MCF 10A (cell line): ENCODE measurements around the gene SLC22A2. TPM values are rescaled to one million over a fixed set of nuclear protein-coding genes. Genes with fewer than 3 reads are reported as not detected.

Experiments used
- BruUV-seq: library from RNA; stranded (reverse); fragments of 400-500 nt; replicated peaks from 2 replicates; lab custom pipeline; 2021; lab: Mats Ljungman, UMichigan
- CTCF ChIA-PET: fragments of 300-600 bp; sonication (Branson Sonifier 250); formaldehyde crosslinking; extraction: SDS; loops from one replicate; lab custom pipeline; 2021; ENCODE audit warnings: antibody characterized with exemption, inconsistent platforms; lab: Yijun Ruan, JAX
- POLR2A ChIA-PET: fragments of 300-600, 350-650 bp; sonication (Branson Sonifier 250); formaldehyde crosslinking; extraction: SDS; loops from one replicate; lab custom pipeline; 2020; ENCODE audit warnings: antibody characterized with exemption, inconsistent platforms; lab: Yijun Ruan, JAX
- DNase-seq: peaks from one replicate; pipeline ENCODE4 v3.0.0-alpha.2; 2018; ENCODE audit not compliant: unreplicated experiment
- H3K27ac Mint-ChIP-seq: one replicate; pipeline ENCODE4 v1.8.0; 2022; ENCODE audit warnings: mild to moderate bottlenecking, low read depth, mixed read lengths; ENCODE audit not compliant: unreplicated experiment
- H3K27me3 Mint-ChIP-seq: one replicate; pipeline ENCODE4 v1.8.0; 2022; ENCODE audit warnings: mixed read lengths; ENCODE audit not compliant: insufficient read depth, unreplicated experiment
- H3K36me3 Mint-ChIP-seq: one replicate; pipeline ENCODE4 v1.8.0; 2022; ENCODE audit warnings: mild to moderate bottlenecking, moderate library complexity, mixed read lengths; ENCODE audit not compliant: insufficient read depth, unreplicated experiment
- H3K4me1 Mint-ChIP-seq: one replicate; pipeline ENCODE4 v1.8.0; 2022; ENCODE audit warnings: mixed read lengths; ENCODE audit not compliant: insufficient read depth, unreplicated experiment
- H3K4me3 Mint-ChIP-seq: one replicate; pipeline ENCODE4 v1.8.0; 2022; ENCODE audit warnings: mild to moderate bottlenecking, moderate library complexity, mixed read lengths; ENCODE audit not compliant: unreplicated experiment
- H3K9me3 Mint-ChIP-seq: one replicate; pipeline ENCODE4 v1.8.0; 2022; ENCODE audit warnings: mixed read lengths; ENCODE audit not compliant: unreplicated experiment
- CTCF ChIP-seq: fragments of 200-600 bp; IDR thresholded peaks from one replicate; pipeline ENCODE4 v1.8.0; 2022; ENCODE audit warnings: antibody characterized with exemption, mild to moderate bottlenecking; ENCODE audit not compliant: unreplicated experiment
- intact Hi-C: fragments of 100-400 bp; cut with micrococcal nuclease; formaldehyde crosslinking; loops from 2 replicates; pipeline ENCODE4 v1.14.1; 2022
- total RNA-seq: library from RNA; stranded (reverse); gene quantifications from 2 replicates; pipeline ENCODE4 v1.2.3, GENCODE V29; 2022

Gene SLC22A2
- total RNA-seq, 1 experiment from 2014 or later, result not detected

GRCh38 chr6:160217863-160218262, 40.8 kb downstream of the SLC22A2 start:
- intact Hi-C loops, result no loop called here
- Mint-ChIP-seq H3K4me3 (no peak overlapping the region), H3K36me3 (no peaks in the 10 kb centered on the region), H3K4me1 (no peaks in the 10 kb centered on the region), H3K27ac (no peak overlapping the region), H3K27me3 (peaks cover 17% of the 10 kb centered on the region), H3K9me3 (peaks cover 22% of the 10 kb centered on the region)
- BruUV-seq, result no TSS peak
- POLR2A ChIA-PET, result interaction anchor here (0.6 kb wide), 1 partner anchor 12 kb away, joined by 3 read pairs; no protein-coding TSS in a partner anchor
- DNase-seq, result no peak
- TF ChIP-seq CTCF, result no peak
- CTCF ChIA-PET, result interaction anchor here (0.7 to 3.2 kb wide), 2 partner anchors 238 to 450 kb away, joined by 3 to 15 read pairs; no protein-coding TSS in a partner anchor

- Mint-ChIP-seq H3K4me1 (no peaks in the 10 kb centered on the region), H3K9me3 (peaks cover 22% of the 10 kb centered on the region), H3K27ac (no peak overlapping the region), H3K36me3 (no peaks in the 10 kb centered on the region), H3K4me3 (no peak overlapping the region), H3K27me3 (peaks cover 17% of the 10 kb centered on the region)
- no peak for TF ChIP-seq CTCF
- no TSS peak for BruUV-seq
- no peak for DNase-seq
- intact Hi-C loops, result no loop called here
- CTCF ChIA-PET, result interaction anchor here (1.0 to 3.2 kb wide), 2 partner anchors 10 to 239 kb away, joined by 4 to 15 read pairs; no protein-coding TSS in a partner anchor
- POLR2A ChIA-PET, result interaction anchor here (1.1 kb wide), 1 partner anchor 303 kb away, joined by 3 read pairs; no protein-coding TSS in a partner anchor
These were observed 41.5 kb downstream of the SLC22A2 start for GRCh38 chr6:160217073-160217472.

- intact Hi-C loops, result no loop called here
These were observed 43.4 kb downstream of the SLC22A2 start for GRCh38 chr6:160215232-160215631.

GRCh38 chr6:160207618-160208017, 51.0 kb downstream of the SLC22A2 start:
- no peak for DNase-seq
- H3K4me3 Mint-ChIP-seq, result no peak overlapping the region
- POLR2A ChIA-PET, result interaction anchor here (0.6 kb wide), 1 partner anchor 121 kb away, joined by 3 read pairs; no protein-coding TSS in a partner anchor
- no peaks in the 10 kb centered on the region for H3K36me3 Mint-ChIP-seq
- CTCF ChIA-PET, result interaction anchor here (0.5 to 1.6 kb wide), 5 partner anchors 9 to 329 kb away, joined by 3 to 4 read pairs (median 4); no protein-coding TSS in a partner anchor
- no peaks in the 10 kb centered on the region for H3K4me1 Mint-ChIP-seq
- no peak overlapping the region for H3K27ac Mint-ChIP-seq
- BruUV-seq, result no TSS peak
- intact Hi-C loops, result no loop called here
- H3K27me3 Mint-ChIP-seq, result no peaks in the 10 kb centered on the region
- H3K9me3 Mint-ChIP-seq, result peaks cover 21% of the 10 kb centered on the region
- no peak for TF ChIP-seq CTCF

More at GRCh38 chr6:160215232-160215631, 43.4 kb downstream of the SLC22A2 start:
- CTCF ChIA-PET, result interaction anchor here (3.2 kb wide), 1 partner anchor 240 kb away, joined by 15 read pairs; no protein-coding TSS in a partner anchor
- BruUV-seq, result no TSS peak
- Mint-ChIP-seq H3K9me3 (peaks cover 18% of the 10 kb centered on the region), H3K4me1 (no peaks in the 10 kb centered on the region), H3K27ac (no peak overlapping the region), H3K27me3 (peaks cover 17% of the 10 kb centered on the region), H3K36me3 (no peaks in the 10 kb centered on the region), H3K4me3 (no peak overlapping the region)
- TF ChIP-seq CTCF, result no peak
- DNase-seq, result peak; percentile 32
- POLR2A ChIA-PET, result no interaction called here
